OCI-LY1 (cell line): ENCODE data around the gene OR14A16.

ENCODE experiments used
- CTCF ChIP-seq: fragments of 200-600 bp; sonication (generic), shearing (Covaris generic); IDR thresholded peaks from 2 replicates; pipeline ENCODE4 v1.5.1; 2017; ENCODE audit warnings: mild to moderate bottlenecking, antibody characterized with exemption, low read length, moderate library complexity, mixed read lengths
- EZH2 ChIP-seq: fragments of 200-600 bp; sonication (generic), shearing (Covaris generic); IDR thresholded peaks from 2 replicates; pipeline ENCODE4 v1.8.0; 2017; ENCODE audit warnings: borderline replicate concordance, mixed run types, mild to moderate bottlenecking, antibody characterized with exemption, low read length, moderate library complexity, mixed read lengths

- TF ChIP-seq CTCF (no peak), EZH2 (no peak)
Observed at GRCh38 chr1:247840818-247841217, 16.9 kb upstream of the OR14A16 start.
